ENCODE results near the gene ADGRG6.
"Not testable (repeated sequence)": the region's sequence is repeated elsewhere in the genome, so short reads cannot be mapped to it uniquely, and the experiment has no call there.

The ADGRG6 gene

GRCh38 chr6:142446168-142446567 lies 144.4 kb downstream of the ADGRG6 start:
- H3K4me2 ChIP-seq (ENCODE audit: low read depth, low read length), result no peak overlapping the region
- no peaks in the 10 kb centered on the region for H3K79me2 ChIP-seq (ENCODE audit: low read length)
- H3K9ac ChIP-seq (ENCODE audit: low read length), result no peak overlapping the region
- no peaks in the 10 kb centered on the region for H3K36me3 ChIP-seq (replicated peaks; ENCODE audit: insufficient read depth, low read length)
- H2AFZ ChIP-seq (ENCODE audit: low read length), result no peak overlapping the region
- no peaks in the 10 kb centered on the region for H3K9me2 ChIP-seq (replicated peaks; ENCODE audit: insufficient read depth, low read length)
- H3K9me3 ChIP-seq (replicated peaks; ENCODE audit: insufficient read depth, low read length), result no peaks in the 10 kb centered on the region
- H4K20me1 ChIP-seq (ENCODE audit: insufficient read depth, low read length), result no peaks in the 10 kb centered on the region
- TF ChIP-seq EZH2phosphoT487 (IDR thresholded peaks at IDR 0.05; ENCODE audit: low read length) (no peak), EZH2 (optimal IDR thresholded peaks at IDR 0.05; ENCODE audit: low read depth, low read length) (no peak), CTCF (IDR thresholded peaks at IDR 0.05; ENCODE audit: low read length) (no peak)
- H3K27me3 ChIP-seq (replicated peaks; ENCODE audit: insufficient read depth, low read length), result no peaks in the 10 kb centered on the region
- no peak for DNase-seq
- no peaks in the 10 kb centered on the region for H3K4me1 ChIP-seq (ENCODE audit: low read length)
- H3K27ac ChIP-seq (ENCODE audit: low read length), result no peak overlapping the region
- H3K4me3 ChIP-seq (ENCODE audit: low read length), result no peak overlapping the region
- no peaks in the 10 kb centered on the region for H3F3A ChIP-seq (ENCODE audit: insufficient read depth, low read length)

- no peaks in the 10 kb centered on the region for H4K20me1 ChIP-seq (ENCODE audit: insufficient read depth, low read length)
- no peaks in the 10 kb centered on the region for H3K36me3 ChIP-seq (replicated peaks; ENCODE audit: insufficient read depth, low read length)
- no peak overlapping the region for H3K27ac ChIP-seq (ENCODE audit: low read length)
- no peaks in the 10 kb centered on the region for H3F3A ChIP-seq (ENCODE audit: insufficient read depth, low read length)
- TF ChIP-seq EZH2 (optimal IDR thresholded peaks at IDR 0.05; ENCODE audit: low read depth, low read length) (no peak), CTCF (IDR thresholded peaks at IDR 0.05; ENCODE audit: low read length) (no peak), EZH2phosphoT487 (IDR thresholded peaks at IDR 0.05; ENCODE audit: low read length) (no peak)
- no peaks in the 10 kb centered on the region for H3K27me3 ChIP-seq (replicated peaks; ENCODE audit: insufficient read depth, low read length)
- no peaks in the 10 kb centered on the region for H3K4me1 ChIP-seq (ENCODE audit: low read length)
- H3K4me2 ChIP-seq (ENCODE audit: low read depth, low read length), result no peak overlapping the region
- H3K9ac ChIP-seq (ENCODE audit: low read length), result no peak overlapping the region
- H3K79me2 ChIP-seq (ENCODE audit: low read length), result no peaks in the 10 kb centered on the region
- H3K9me2 ChIP-seq (replicated peaks; ENCODE audit: insufficient read depth, low read length), result no peaks in the 10 kb centered on the region
- DNase-seq, result no peak
- no peak overlapping the region for H2AFZ ChIP-seq (ENCODE audit: low read length)
- no peaks in the 10 kb centered on the region for H3K9me3 ChIP-seq (replicated peaks; ENCODE audit: insufficient read depth, low read length)
- no peak overlapping the region for H3K4me3 ChIP-seq (ENCODE audit: low read length)
These were observed 144.8 kb downstream of the ADGRG6 start for GRCh38 chr6:142446576-142446975.

GRCh38 chr6:142448091-142448729 lies 146.4 kb downstream of the ADGRG6 start:
- Histone ChIP-seq H3K27me3 (replicated peaks; ENCODE audit: insufficient read depth, low read length) (no peaks in the 10 kb centered on the region), H2AFZ (ENCODE audit: low read length) (no peak overlapping the region), H3K9me3 (replicated peaks; ENCODE audit: insufficient read depth, low read length) (no peaks in the 10 kb centered on the region), H3K4me3 (ENCODE audit: low read length) (no peak overlapping the region), H3K27ac (ENCODE audit: low read length) (no peak overlapping the region), H3K79me2 (ENCODE audit: low read length) (no peaks in the 10 kb centered on the region), H3K4me1 (ENCODE audit: low read length) (no peaks in the 10 kb centered on the region), H3K9me2 (replicated peaks; ENCODE audit: insufficient read depth, low read length) (no peaks in the 10 kb centered on the region), H3K36me3 (replicated peaks; ENCODE audit: insufficient read depth, low read length) (no peaks in the 10 kb centered on the region), H4K20me1 (ENCODE audit: insufficient read depth, low read length) (no peaks in the 10 kb centered on the region), H3K4me2 (ENCODE audit: low read depth, low read length) (no peak overlapping the region), H3F3A (ENCODE audit: insufficient read depth, low read length) (no peaks in the 10 kb centered on the region), H3K9ac (ENCODE audit: low read length) (no peak overlapping the region)
- TF ChIP-seq CTCF (IDR thresholded peaks at IDR 0.05; ENCODE audit: low read length) (no peak), EZH2phosphoT487 (IDR thresholded peaks at IDR 0.05; ENCODE audit: low read length) (no peak), EZH2 (optimal IDR thresholded peaks at IDR 0.05; ENCODE audit: low read depth, low read length) (no peak)
- DNase-seq, result no peak

- DNase-seq; H3K9ac ChIP-seq (ENCODE audit: low read length); H3K9me3 ChIP-seq (replicated peaks; ENCODE audit: insufficient read depth, low read length); H3K79me2 ChIP-seq (ENCODE audit: low read length); H4K20me1 ChIP-seq (ENCODE audit: insufficient read depth, low read length); H3K4me3 ChIP-seq (ENCODE audit: low read length); H3K27ac ChIP-seq (ENCODE audit: low read length); H3K27me3 ChIP-seq (replicated peaks; ENCODE audit: insufficient read depth, low read length); H3K9me2 ChIP-seq (replicated peaks; ENCODE audit: insufficient read depth, low read length); H3K36me3 ChIP-seq (replicated peaks; ENCODE audit: insufficient read depth, low read length); H3K4me1 ChIP-seq (ENCODE audit: low read length); H2AFZ ChIP-seq (ENCODE audit: low read length); H3K4me2 ChIP-seq (ENCODE audit: low read depth, low read length); H3F3A ChIP-seq (ENCODE audit: insufficient read depth, low read length): not testable (repeated sequence)
These were observed 149.0 kb downstream of the ADGRG6 start for GRCh38 chr6:142450856-142451255.

Measured in MM.1S (cell line).